H9 (cell line): ENCODE data around the gene TBC1D12. TPM values are rescaled to one million over a fixed set of nuclear protein-coding genes. Genes with fewer than 3 reads are reported as not detected.
A peak's percentile ranks its signal among the peaks of the same experiment; 100 is the strongest.

ENCODE experiments used
- DNase-seq: peaks from one replicate; pipeline ENCODE4 v3.0.0-alpha.2; 2017
- H2AFZ ChIP-seq: one replicate; pipeline ENCODE4 v1.6.1; 2013; ENCODE audit warnings: mild to moderate bottlenecking, low read length, control low read depth, moderate library complexity
- H2AK5ac ChIP-seq: 2 replicates; pipeline ENCODE4 v1.6.1; 2013; ENCODE audit warnings: low read length, control low read depth, mixed read lengths; ENCODE audit not compliant: insufficient read length
- H2BK120ac ChIP-seq: one replicate; pipeline ENCODE4 v1.6.1; 2013; ENCODE audit warnings: low read depth, mild to moderate bottlenecking, low read length, control low read depth, inconsistent platforms; ENCODE audit not compliant: poor library complexity, severe bottlenecking
- H2BK12ac ChIP-seq: 2 replicates; pipeline ENCODE4 v1.6.1; 2013; ENCODE audit warnings: low read length, control low read depth, mixed read lengths, low read depth; ENCODE audit not compliant: insufficient read length
- H2BK15ac ChIP-seq: 2 replicates; pipeline ENCODE4 v1.6.1; 2013; ENCODE audit warnings: low read depth, low read length, control low read depth
- H2BK20ac ChIP-seq: one replicate; pipeline ENCODE4 v1.6.1; 2013; ENCODE audit warnings: low read depth, mild to moderate bottlenecking, low read length, control low read depth, inconsistent platforms; ENCODE audit not compliant: poor library complexity, severe bottlenecking
- H2BK5ac ChIP-seq: 2 replicates; pipeline ENCODE4 v1.6.1; 2013; ENCODE audit warnings: low read length, control low read depth, mixed read lengths; ENCODE audit not compliant: insufficient read length
- H3K14ac ChIP-seq: 2 replicates; pipeline ENCODE4 v1.6.1; 2013; ENCODE audit warnings: low read length, control low read depth; ENCODE audit not compliant: insufficient read depth
- H3K18ac ChIP-seq: 2 replicates; pipeline ENCODE4 v1.6.1; 2013; ENCODE audit warnings: low read depth, mild to moderate bottlenecking, mixed read lengths, low read length, control low read depth; ENCODE audit not compliant: insufficient read length
- H3K23ac ChIP-seq: 2 replicates; pipeline ENCODE4 v1.6.1; 2013; ENCODE audit warnings: low read length, control low read depth, mixed read lengths, low read depth; ENCODE audit not compliant: insufficient read length
- H3K23me2 ChIP-seq: 2 replicates; pipeline ENCODE4 v1.6.1; 2013; ENCODE audit warnings: low read depth, mild to moderate bottlenecking, mixed read lengths, low read length, control low read depth; ENCODE audit not compliant: insufficient read length, poor library complexity, severe bottlenecking
- H3K27ac ChIP-seq: 2 replicates; pipeline ENCODE4 v1.5.1; 2013; ENCODE audit warnings: low read length, control low read depth, mixed read lengths, low read depth; ENCODE audit not compliant: insufficient read length
- H3K27me3 ChIP-seq: 2 replicates; pipeline ENCODE4 v1.6.1; 2013; ENCODE audit warnings: low read length, control low read depth, inconsistent platforms; ENCODE audit not compliant: insufficient read depth
- H3K4ac ChIP-seq: 2 replicates; pipeline ENCODE4 v1.6.1; 2013; ENCODE audit warnings: low read depth, mild to moderate bottlenecking, control low read depth, inconsistent platforms, low read length, moderate library complexity
- H3K4me1 ChIP-seq: 2 replicates; pipeline ENCODE4 v1.6.1; 2013; ENCODE audit warnings: low read length, control low read depth, inconsistent platforms; ENCODE audit not compliant: insufficient read depth
- H3K4me2 ChIP-seq: 2 replicates; pipeline ENCODE4 v1.6.1; 2013; ENCODE audit warnings: low read length, control low read depth, mixed read lengths; ENCODE audit not compliant: insufficient read length, insufficient read depth
- H3K56ac ChIP-seq: 2 replicates; pipeline ENCODE4 v1.6.1; 2013; ENCODE audit warnings: low read depth, mild to moderate bottlenecking, mixed read lengths, low read length, control low read depth; ENCODE audit not compliant: insufficient read length
- H3K79me1 ChIP-seq: 2 replicates; pipeline ENCODE4 v1.6.1; 2013; ENCODE audit warnings: low read depth, mild to moderate bottlenecking, moderate library complexity, low read length, control low read depth, inconsistent platforms; ENCODE audit not compliant: insufficient read depth, poor library complexity, severe bottlenecking
- H3K79me2 ChIP-seq: 2 replicates; pipeline ENCODE4 v1.6.1; 2013; ENCODE audit warnings: low read length, control low read depth, inconsistent platforms; ENCODE audit not compliant: insufficient read depth
- H3K9ac ChIP-seq: 2 replicates; pipeline ENCODE4 v1.6.1; 2013; ENCODE audit warnings: low read length, control low read depth, mixed read lengths; ENCODE audit not compliant: insufficient read length; ENCODE audit errors: extremely low read depth
- H3K9me3 ChIP-seq: one replicate; pipeline ENCODE4 v1.6.1; 2013; ENCODE audit warnings: low read depth, low read length, inconsistent platforms; ENCODE audit not compliant: control insufficient read depth
- H3T11ph ChIP-seq: one replicate; pipeline ENCODE4 v1.6.1; 2013; ENCODE audit warnings: mild to moderate bottlenecking, low read length, control low read depth, inconsistent platforms
- H4K20me1 ChIP-seq: one replicate; pipeline ENCODE4 v1.6.1; 2013; ENCODE audit not compliant: control insufficient read depth, insufficient read length, insufficient read depth
- H4K5ac ChIP-seq: 2 replicates; pipeline ENCODE4 v1.6.1; 2013; ENCODE audit warnings: low read depth, mild to moderate bottlenecking, mixed read lengths, low read length, control low read depth; ENCODE audit not compliant: insufficient read length
- H4K8ac ChIP-seq: replicated peaks from 2 replicates; pipeline ENCODE4 v1.6.1; 2013; ENCODE audit warnings: low read length, control low read depth, mixed read lengths, low read depth; ENCODE audit not compliant: insufficient read length
- H4K91ac ChIP-seq: 2 replicates; pipeline ENCODE4 v1.6.1; 2013; ENCODE audit warnings: low read depth, mild to moderate bottlenecking, moderate library complexity, mixed read lengths, low read length, control low read depth; ENCODE audit not compliant: insufficient read length
- H3K27ac Mint-ChIP-seq, 3 experiments: 2 replicates in 2 of 3; 3 replicates in 1 of 3; pipeline ENCODE4 v1.8.0; 2020 to 2021; ENCODE audit warnings: mixed read lengths in 3 of 3, mild to moderate bottlenecking in 1 of 3, moderate library complexity in 1 of 3
- H3K27me3 Mint-ChIP-seq: 2 replicates; pipeline ENCODE4 v1.8.0; 2021; ENCODE audit warnings: low read depth, mild to moderate bottlenecking, moderate library complexity, mixed read lengths
- H3K36me3 Mint-ChIP-seq, 3 experiments: 2 replicates in 2 of 3; 3 replicates in 1 of 3; pipeline ENCODE4 v1.8.0; 2020 to 2021; ENCODE audit warnings: low read depth in 3 of 3, mixed read lengths in 3 of 3; ENCODE audit not compliant: insufficient read depth in 1 of 3
- H3K4me1 Mint-ChIP-seq, 2 experiments: 2 replicates each; pipeline ENCODE4 v1.8.0; 2020; ENCODE audit warnings: mixed read lengths in 2 of 2
- H3K4me3 Mint-ChIP-seq, 2 experiments: 2 replicates in 1 of 2; 3 replicates in 1 of 2; pipeline ENCODE4 v1.8.0; 2020 to 2021; ENCODE audit warnings: mild to moderate bottlenecking in 2 of 2, mixed read lengths in 2 of 2, moderate library complexity in 1 of 2
- H3K9me3 Mint-ChIP-seq, 2 experiments: 2 replicates in 1 of 2; 3 replicates in 1 of 2; pipeline ENCODE4 v1.8.0; 2020; ENCODE audit warnings: mild to moderate bottlenecking in 2 of 2, mixed read lengths in 2 of 2, moderate library complexity in 1 of 2
- CTCF ChIP-seq: fragments of 200-600 bp; sonication (generic); conservative IDR thresholded peaks from 3 replicates; pipeline ENCODE4 v1.8.0; 2021; ENCODE audit warnings: antibody characterized with exemption, mild to moderate bottlenecking
- WGBS: extraction: QIAGEN DNeasy Blood & Tissue Kit; methylation state at CpG from one replicate; pipeline ENCODE4 v1.1.7; 2013; ENCODE audit warnings: missing lambda C conversion rate, low lambda C conversion rate, mixed read lengths; ENCODE audit not compliant: insufficient read length; ENCODE audit errors: extremely low coverage; 5-methylcytosine and 5-hydroxymethylcytosine counted together
- total RNA-seq: library from RNA; stranded (reverse); gene quantifications from 2 replicates; pipeline ENCODE4 v1.2.1, GENCODE V29; 2021

The TBC1D12 gene
- total RNA-seq, 1 experiment from 2014 or later = 2.0 TPM

DNA sequence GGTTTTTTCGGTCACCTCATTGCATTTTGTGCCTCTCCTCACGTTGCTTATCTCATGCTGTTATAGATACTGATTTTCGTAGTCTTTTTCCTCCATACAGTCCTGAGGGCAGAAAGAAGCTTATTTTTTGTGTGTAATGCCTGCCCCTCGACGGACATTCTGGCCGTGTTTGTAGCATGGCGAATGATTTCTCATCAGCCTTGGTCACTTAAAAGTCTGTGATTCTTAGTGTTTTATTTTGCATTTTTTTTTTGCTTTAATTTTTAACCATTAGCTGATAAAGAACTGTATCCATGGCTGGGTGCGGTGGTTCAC is 39.1 kb upstream of the TBC1D12 start:
- TF ChIP-seq CTCF = no peak; the same call in 2 of the 3 replicates
- Histone ChIP-seq H3T11ph (no peak overlapping the region), H3K56ac (no peak overlapping the region), H2BK12ac (no peak overlapping the region), H3K27me3 (no peaks in the 10 kb centered on the region; the same call in 1 of the 2 replicates), H2AFZ (peak overlapping the region; percentile 34), H2BK5ac (no peak overlapping the region), H3K23me2 (peaks cover 5% of the 10 kb centered on the region), H4K5ac (no peak overlapping the region), H3K4me2 (peak overlapping the region; percentile 34), H3K4me1 (no peaks in the 10 kb centered on the region; the same call in 1 of the 2 replicates), H4K91ac (no peak overlapping the region), H3K9me3 (no peaks in the 10 kb centered on the region), H3K9ac (no peak overlapping the region), H2BK15ac (no peak overlapping the region), H3K18ac (no peak overlapping the region), H3K27ac (no peak overlapping the region), H2BK120ac (no peak overlapping the region), H4K8ac (no peak overlapping the region), H3K4ac (no peak overlapping the region), H2BK20ac (no peak overlapping the region), H2AK5ac (no peak overlapping the region), H3K23ac (no peak overlapping the region), H3K79me1 (no peaks in the 10 kb centered on the region), H4K20me1 (no peaks in the 10 kb centered on the region), H3K14ac (no peak overlapping the region), H3K79me2 (peaks cover 12% of the 10 kb centered on the region; the same call in 1 of the 2 replicates)
- Mint-ChIP-seq H3K4me3 (peak overlapping the region; percentile 93 to 95; a peak in 4 of 5 replicates), H3K36me3 (peaks cover 14 to 27% (median 24%) of the 10 kb centered on the region in 3 experiments; a peak in 6 of 7 replicates), H3K4me1 (peaks cover 7 to 11% of the 10 kb centered on the region in 2 experiments; a peak in 2 of 4 replicates), H3K27ac (no peak overlapping the region), H3K9me3 (peaks cover 0 to 4% of the 10 kb centered on the region in 2 experiments; a peak in 2 of 5 replicates), H3K27me3 (peaks cover 32% of the 10 kb centered on the region)
- no CpG with 5 or more reads among the region's 8 CpGs for WGBS
- DNase-seq = no peak
